ENCODE data around the gene PGRMC2. TPM values are rescaled to one million over a fixed set of nuclear protein-coding genes. Genes with fewer than 3 reads are reported as not detected.

The PGRMC2 gene
- total and polyA plus RNA-seq, 5 experiments from 2014 or later: 17.3 to 47.5 (median 20.1) TPM

DNA sequence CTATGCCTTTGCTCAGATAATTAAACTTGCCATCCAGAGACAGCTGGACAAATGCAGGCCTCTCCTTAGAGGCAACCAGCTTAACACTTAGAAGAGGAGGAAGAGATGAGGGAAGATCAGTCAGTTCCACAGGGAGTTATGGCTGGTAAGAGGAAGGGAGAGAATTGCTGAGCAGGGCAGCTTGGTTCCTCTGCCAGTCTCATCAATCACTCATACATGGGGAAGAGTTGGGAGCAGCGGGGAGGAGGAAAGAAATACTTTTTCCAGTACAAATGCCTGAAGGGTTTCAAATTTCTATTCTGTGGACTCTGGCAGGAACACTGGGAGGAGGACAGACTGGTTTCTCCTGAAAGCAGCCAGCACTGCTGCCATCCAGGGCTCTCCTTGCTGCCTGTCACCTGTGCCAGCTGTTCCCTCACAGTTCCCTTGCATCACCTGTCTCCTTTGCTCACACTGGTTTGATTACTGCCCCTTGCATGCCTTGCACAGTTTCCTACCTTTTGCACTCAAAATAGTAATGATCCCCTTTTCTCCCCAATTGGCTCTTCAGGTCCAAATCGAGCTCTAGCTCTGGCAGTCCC, 59.5 kb downstream of the PGRMC2 start:
- H3K4me3 Mint-ChIP-seq: no peak overlapping the region
- H3K36me3 Mint-ChIP-seq: peaks cover 0 to 3% (median 0%) of the 10 kb centered on the region in 3 donors
- POLR2A ChIA-PET: no interaction called here
- no peaks in the 10 kb centered on the region for H3K9me3 Mint-ChIP-seq
- no peak for ATAC-seq
- peaks cover 0 to 8% (median 2%) of the 10 kb centered on the region in 5 donors for H3K27me3 Mint-ChIP-seq
- H3K4me1 Mint-ChIP-seq: no peaks in the 10 kb centered on the region
- no peak overlapping the region for H3K27ac Mint-ChIP-seq
- no peak for DNase-seq

GRCh38 chr4:128225148-128225547, 62.5 kb downstream of the PGRMC2 start:
- DNase-seq: no peak
- H3K4me1 Mint-ChIP-seq: no peaks in the 10 kb centered on the region
- ATAC-seq: no peak
- H3K9me3 Mint-ChIP-seq: no peaks in the 10 kb centered on the region
- H3K27ac Mint-ChIP-seq: no peak overlapping the region
- H3K4me3 Mint-ChIP-seq: no peak overlapping the region
- POLR2A ChIA-PET: no interaction called here
- peaks cover 0 to 3% (median 0%) of the 10 kb centered on the region in 3 donors for H3K36me3 Mint-ChIP-seq
- H3K27me3 Mint-ChIP-seq: peaks cover 0 to 8% (median 2%) of the 10 kb centered on the region in 5 donors

DNA sequence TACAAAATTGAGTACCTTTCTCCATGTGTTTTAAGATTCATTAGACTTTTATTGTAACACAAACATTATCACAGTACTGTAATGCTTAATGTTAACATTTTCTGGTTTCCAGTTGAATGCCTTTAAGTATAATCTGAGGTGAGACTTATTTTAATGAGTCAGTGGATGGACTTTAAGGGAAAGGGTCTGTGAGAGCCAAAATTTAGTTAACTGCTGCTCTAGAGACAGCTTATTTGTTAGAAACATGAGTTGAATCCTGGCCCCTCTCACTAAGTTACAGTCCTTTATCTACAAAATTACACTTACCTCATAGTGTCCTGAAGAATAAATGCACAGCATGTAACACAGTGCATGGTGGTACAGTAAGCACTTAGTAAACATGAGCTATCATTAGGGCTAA, 66.0 kb downstream of the PGRMC2 start:
- POLR2A ChIA-PET: no interaction called here
- H3K36me3 Mint-ChIP-seq: no peaks in the 10 kb centered on the region
- H3K4me1 Mint-ChIP-seq: no peaks in the 10 kb centered on the region
- no peaks in the 10 kb centered on the region for H3K9me3 Mint-ChIP-seq
- no peak for ATAC-seq
- DNase-seq: no peak
- H3K4me3 Mint-ChIP-seq: no peak overlapping the region
- H3K27ac Mint-ChIP-seq: no peak overlapping the region
- peaks cover 0 to 5% (median 0%) of the 10 kb centered on the region in 5 donors for H3K27me3 Mint-ChIP-seq

- ATAC-seq (no peak), DNase-seq (peak in 3 of 10 donors; percentile 5 to 17 (median 16))
- Mint-ChIP-seq H3K27me3 (no peaks in the 10 kb centered on the region), H3K36me3 (no peaks in the 10 kb centered on the region), H3K4me3 (no peak overlapping the region), H3K9me3 (no peaks in the 10 kb centered on the region), H3K4me1 (no peaks in the 10 kb centered on the region), H3K27ac (peak overlapping the region in 1 of 10 donors; percentile 7)
- POLR2A ChIA-PET: no interaction called here
Observed at GRCh38 chr4:128220286-128221235, 67.1 kb downstream of the PGRMC2 start.

Other genes with a start within 250 kb of the PGRMC2 start
- 10 to 100 TPM; 12.9 to 14.0 TPM for gene LARP1B, start 226.5 kb downstream of the PGRMC2 start, total RNA-seq
- gene LARP1B, start 226.5 kb downstream of the PGRMC2 start, polyA plus RNA-seq: 1 to 10 TPM; 2.9 to 4.0 (median 3.9) TPM

Measured in naive thymus-derived CD8-positive, alpha-beta T cell (primary cell).